Measurements from ENCODE around the gene EPS8L1. TPM values are rescaled to one million over a fixed set of nuclear protein-coding genes. Genes with fewer than 3 reads are reported as not detected.

The EPS8L1 gene
- polyA plus RNA-seq, 1 donor (not counting 4 experiments of a cell fraction or from before 2014, with no cell fraction given): 26.0 TPM

- FAIRE-seq (peak; percentile 56), DNase-seq (ENCODE audit: low read depth, low spot score) (no peak)
- Histone ChIP-seq H3K9ac (ENCODE audit: control insufficient read depth, extremely low read depth, insufficient read depth, low read length) (peak overlapping the region; percentile 44), H3K9me1 (ENCODE audit: control insufficient read depth, extremely low read depth, insufficient read depth, low read length) (no peaks in the 10 kb centered on the region), H3K27ac (ENCODE audit: control insufficient read depth, insufficient read depth, low read length) (peak overlapping the region; percentile 14), H3K4me3 (ENCODE audit: control insufficient read depth in 2 of 3, extremely low read depth in 1 of 3, insufficient read depth in 2 of 3, low read depth in 1 of 3, low read length in 3 of 3) (peak overlapping the region in 2 of 3 experiments; percentile 46 to 59), H3K4me2 (ENCODE audit: control insufficient read depth, extremely low read depth, insufficient read depth, low read depth, low read length) (peak overlapping the region; percentile 88), H3K4me1 (ENCODE audit: control insufficient read depth, extremely low read depth, insufficient read depth, low read length) (peaks cover 7% of the 10 kb centered on the region), H3K79me2 (ENCODE audit: control insufficient read depth, insufficient read depth, low read length) (no peaks in the 10 kb centered on the region), H4K20me1 (ENCODE audit: control insufficient read depth, extremely low read depth, insufficient read depth, low read length) (peaks cover 14% of the 10 kb centered on the region), H2AFZ (ENCODE audit: control insufficient read depth, low read length) (no peak overlapping the region), H3K36me3 (ENCODE audit: control insufficient read depth in 2 of 2, extremely low read depth in 1 of 2, insufficient read depth in 2 of 2, low read length in 2 of 2) (peaks cover 10 to 18% of the 10 kb centered on the region in 2 experiments), H3K27me3 (ENCODE audit: control insufficient read depth, extremely low read depth, insufficient read depth, low read length) (peaks cover 13% of the 10 kb centered on the region), H3K9me3 (ENCODE audit: control insufficient read depth, low read depth, low read length) (no peaks in the 10 kb centered on the region)
- dilution Hi-C loops (cut with MboI; ENCODE audit: extremely low pct_ligation_motif_present, low sequenced_read_pairs): no loop called here
- TF ChIP-seq EZH2 (IDR thresholded peaks at IDR 0.05; ENCODE audit: low read length) (no peak), CTCF (optimal IDR thresholded peaks at IDR 0.05 in 1 of 3, IDR thresholded peaks at IDR 0.05 in 1 of 3, conservative IDR thresholded peaks at IDR 0.05 in 1 of 3; ENCODE audit: extremely low read depth in 1 of 3, insufficient read depth in 2 of 3, low read length in 3 of 3) (no peak)
Observed at GRCh38 chr19:55086730-55087541, 11.3 kb downstream of the EPS8L1 start.

DNA sequence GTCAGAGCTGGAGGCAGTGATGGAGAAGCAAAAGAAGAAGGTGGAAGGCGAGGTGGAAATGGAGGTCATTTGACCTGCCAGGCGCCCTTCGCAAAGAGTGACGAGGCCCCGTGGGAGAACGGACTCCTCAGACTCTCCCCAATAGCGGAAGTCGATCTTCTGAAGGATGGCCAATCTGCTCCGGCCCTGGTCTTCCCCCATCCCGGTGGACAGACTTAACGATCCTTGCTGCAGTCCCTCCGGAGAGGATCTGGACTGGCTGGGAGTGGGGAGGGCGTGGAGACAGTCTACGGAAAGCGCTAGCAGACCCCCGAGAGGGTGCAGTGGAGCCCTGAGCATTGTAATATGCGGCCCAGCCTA, 11.9 kb downstream of the EPS8L1 start:
- Histone ChIP-seq H3K36me3 (ENCODE audit: control insufficient read depth in 2 of 2, extremely low read depth in 1 of 2, insufficient read depth in 2 of 2, low read length in 2 of 2) (peaks cover 10 to 15% of the 10 kb centered on the region in 2 experiments), H3K4me1 (ENCODE audit: control insufficient read depth, extremely low read depth, insufficient read depth, low read length) (peaks cover 7% of the 10 kb centered on the region), H3K9ac (ENCODE audit: control insufficient read depth, extremely low read depth, insufficient read depth, low read length) (no peak overlapping the region), H3K4me3 (ENCODE audit: control insufficient read depth in 2 of 3, extremely low read depth in 1 of 3, insufficient read depth in 2 of 3, low read depth in 1 of 3, low read length in 3 of 3) (peak overlapping the region in 1 of 3 experiments; percentile 59), H3K79me2 (ENCODE audit: control insufficient read depth, insufficient read depth, low read length) (no peaks in the 10 kb centered on the region), H4K20me1 (ENCODE audit: control insufficient read depth, extremely low read depth, insufficient read depth, low read length) (peaks cover 14% of the 10 kb centered on the region), H3K9me3 (ENCODE audit: control insufficient read depth, low read depth, low read length) (no peaks in the 10 kb centered on the region), H3K9me1 (ENCODE audit: control insufficient read depth, extremely low read depth, insufficient read depth, low read length) (no peaks in the 10 kb centered on the region), H2AFZ (ENCODE audit: control insufficient read depth, low read length) (no peak overlapping the region), H3K27me3 (ENCODE audit: control insufficient read depth, extremely low read depth, insufficient read depth, low read length) (peaks cover 8% of the 10 kb centered on the region), H3K27ac (ENCODE audit: control insufficient read depth, insufficient read depth, low read length) (no peak overlapping the region), H3K4me2 (ENCODE audit: control insufficient read depth, extremely low read depth, insufficient read depth, low read depth, low read length) (peak overlapping the region; percentile 88)
- no peak for FAIRE-seq
- TF ChIP-seq CTCF (optimal IDR thresholded peaks at IDR 0.05 in 1 of 3, IDR thresholded peaks at IDR 0.05 in 1 of 3, conservative IDR thresholded peaks at IDR 0.05 in 1 of 3; ENCODE audit: extremely low read depth in 1 of 3, insufficient read depth in 2 of 3, low read length in 3 of 3) (no peak), EZH2 (IDR thresholded peaks at IDR 0.05; ENCODE audit: low read length) (no peak)
- no peak for DNase-seq (ENCODE audit: low read depth, low spot score)
- dilution Hi-C loops (cut with MboI; ENCODE audit: extremely low pct_ligation_motif_present, low sequenced_read_pairs): no loop called here

All from keratinocyte (primary cell).